ENCODE results near the gene CPPED1.

The CPPED1 gene

GRCh38 chr16:12655537-12655936 lies 148.2 kb downstream of the CPPED1 start:
- ChIA-PET CTCF (interaction anchor here (0.6 kb wide), 1 partner anchor 452 kb away, joined by 3 read pairs; no protein-coding TSS in a partner anchor), POLR2A (ENCODE audit: low non-redundant PET) (no interaction called here)
- no peak overlapping the region for H3K27ac ChIP-seq
- no peak for TF ChIP-seq CTCF (conservative IDR thresholded peaks at IDR 0.05; ENCODE audit: low read depth)
- DNase-seq (ENCODE audit: low spot score), result no peak

DNA sequence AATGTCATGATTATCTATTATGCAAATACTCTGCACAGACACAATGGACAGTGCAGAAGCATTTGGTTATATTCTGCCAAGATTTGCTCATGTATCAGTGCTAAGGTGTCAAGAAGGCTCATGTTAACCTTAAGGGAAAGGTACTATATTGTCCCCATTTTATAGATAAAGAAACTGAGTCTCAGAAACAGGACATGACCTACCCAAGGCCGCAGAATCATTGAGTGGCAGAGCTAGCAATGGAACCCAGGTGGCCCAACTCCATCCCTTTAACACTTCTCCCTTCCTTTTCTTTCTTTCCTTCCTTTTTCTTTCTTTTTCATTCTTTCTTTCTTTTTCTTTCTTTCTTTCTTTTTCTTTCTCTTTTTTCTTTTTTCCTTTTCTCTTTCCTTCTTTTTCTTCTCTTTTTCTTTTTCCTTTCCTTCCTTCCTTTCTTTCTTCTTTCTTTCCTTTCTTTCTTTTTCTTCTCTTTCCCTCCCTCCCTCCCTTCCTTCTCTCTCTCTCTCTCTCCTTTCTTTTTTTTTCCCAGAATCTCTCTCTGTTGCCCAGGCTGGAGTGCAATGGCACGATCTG lies 149.8 kb downstream of the CPPED1 start:
- CTCF ChIA-PET, result no interaction called here

DNA sequence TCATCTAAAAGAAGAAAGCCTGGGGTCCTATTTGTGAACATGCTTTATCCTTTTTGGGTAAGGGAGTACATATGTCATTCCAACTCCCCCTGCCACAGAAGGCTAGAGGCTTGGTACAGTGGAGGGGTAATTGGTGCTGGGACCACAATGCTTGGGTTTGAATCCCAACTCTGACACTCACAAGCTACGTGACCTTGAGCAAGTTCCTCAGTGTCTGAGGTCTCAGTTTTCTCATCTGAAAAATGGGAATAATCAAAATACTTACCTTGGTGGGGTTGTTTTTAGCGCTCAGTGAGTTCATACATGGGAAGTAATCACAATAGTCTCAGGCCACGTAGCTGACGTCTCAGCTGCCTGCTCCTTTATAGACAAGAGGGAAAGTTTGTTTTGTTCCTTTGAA lies 150.8 kb downstream of the CPPED1 start:
- TF ChIP-seq CTCF (conservative IDR thresholded peaks at IDR 0.05; ENCODE audit: low read depth), result no peak
- ChIA-PET POLR2A (ENCODE audit: low non-redundant PET) (no interaction called here), CTCF (no interaction called here)
- H3K27ac ChIP-seq, result no peak overlapping the region
- DNase-seq (ENCODE audit: low spot score), result no peak

More for the DNA sequence above, 149.8 kb downstream of the CPPED1 start:
- POLR2A ChIA-PET (ENCODE audit: low non-redundant PET), result no interaction called here
- no peak for TF ChIP-seq CTCF (conservative IDR thresholded peaks at IDR 0.05; ENCODE audit: low read depth)
- no peak for DNase-seq (ENCODE audit: low spot score)
- no peak overlapping the region for H3K27ac ChIP-seq

- DNase-seq (ENCODE audit: low spot score), result no peak
- H3K27ac ChIP-seq, result no peak overlapping the region
- ChIA-PET CTCF (no interaction called here), POLR2A (ENCODE audit: low non-redundant PET) (no interaction called here)
- no peak for TF ChIP-seq CTCF (conservative IDR thresholded peaks at IDR 0.05; ENCODE audit: low read depth)
Observed at GRCh38 chr16:12651765-12652512, 151.7 kb downstream of the CPPED1 start.

DNA sequence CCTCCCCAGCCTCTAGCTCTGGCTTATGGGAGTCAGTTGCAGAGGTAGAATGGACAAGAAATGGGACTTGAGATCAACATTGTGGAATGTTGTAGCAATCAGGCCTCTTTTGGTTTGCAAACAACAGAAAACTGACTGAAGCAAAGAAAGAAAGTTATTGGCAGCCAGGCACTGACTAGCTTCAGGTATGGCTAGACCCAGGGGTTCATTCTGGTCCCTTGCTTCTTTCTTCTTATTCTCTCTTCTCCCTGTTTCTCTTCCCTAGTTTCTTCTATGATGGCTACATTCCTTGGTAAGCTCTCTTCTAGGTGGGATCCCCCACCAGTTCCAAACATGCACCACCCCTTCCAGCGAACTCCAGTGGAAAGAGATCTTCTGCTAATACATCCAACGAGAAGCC lies 154.3 kb downstream of the CPPED1 start:
- no peak for TF ChIP-seq CTCF (conservative IDR thresholded peaks at IDR 0.05; ENCODE audit: low read depth)
- ChIA-PET POLR2A (ENCODE audit: low non-redundant PET) (no interaction called here), CTCF (no interaction called here)
- DNase-seq (ENCODE audit: low spot score), result no peak
- no peak overlapping the region for H3K27ac ChIP-seq

GRCh38 chr16:12646490-12647274 lies 157.0 kb downstream of the CPPED1 start:
- ChIA-PET POLR2A (ENCODE audit: low non-redundant PET) (no interaction called here), CTCF (no interaction called here)
- H3K27ac ChIP-seq, result no peak overlapping the region
- no peak for DNase-seq (ENCODE audit: low spot score)
- no peak for TF ChIP-seq CTCF (conservative IDR thresholded peaks at IDR 0.05; ENCODE audit: low read depth)
